Measurements from ENCODE around the gene TSEN34.
"Not testable (repeated sequence)": the region's sequence is repeated elsewhere in the genome, so short reads cannot be mapped to it uniquely, and the experiment has no call there.

Gene TSEN34

GRCh38 chr19:54206030-54206830 lies 15.1 kb downstream of the TSEN34 start:
- no peak for TF ChIP-seq CTCF (IDR thresholded peaks at IDR 0.05; ENCODE audit: control extremely low read depth, extremely low read depth, low read depth, missing control alignments)
- ChIA-PET POLR2A (interaction anchor here (2.1 to 5.7 kb wide), 3 partner anchors 11 to 17 kb away, joined by 4 to 30 read pairs (median 14); partner anchors contain the start of genes MBOAT7 and TSEN34), CTCF (interaction anchor here (1.6 to 4.0 kb wide), 3 partner anchors 17 to 60 kb away, joined by 5 to 22 read pairs (median 8); partner anchors contain the start of genes LENG1, MBOAT7 and TSEN34)
- DNase-seq (ENCODE audit: extremely low spot score) = no peak

- no peak for DNase-seq (ENCODE audit: extremely low spot score)
- no peak for TF ChIP-seq CTCF (IDR thresholded peaks at IDR 0.05; ENCODE audit: control extremely low read depth, extremely low read depth, low read depth, missing control alignments)
- ChIA-PET POLR2A (interaction anchor here (2.7 to 5.7 kb wide), 2 partner anchors 16 to 17 kb away, joined by 14 to 30 read pairs; partner anchors contain the start of genes MBOAT7 and TSEN34), CTCF (interaction anchor here (1.6 to 4.0 kb wide), 3 partner anchors 17 to 59 kb away, joined by 5 to 22 read pairs (median 8); partner anchors contain the start of genes LENG1, MBOAT7 and TSEN34)
Measured at GRCh38 chr19:54206831-54207177, 15.7 kb downstream of the TSEN34 start.

- not testable (repeated sequence) for DNase-seq (ENCODE audit: extremely low spot score)
- ChIA-PET CTCF (interaction anchor here (1.6 to 3.1 kb wide), 2 partner anchors 47 to 59 kb away, joined by 5 to 8 read pairs; partner anchors contain the start of gene LENG1), POLR2A (interaction anchor here (1.6 to 5.7 kb wide), 2 partner anchors 16 to 18 kb away, joined by 11 to 30 read pairs; partner anchors contain the start of genes MBOAT7 and TSEN34)
Measured at GRCh38 chr19:54207193-54207592, 16.1 kb downstream of the TSEN34 start.

GRCh38 chr19:54207676-54207982 lies 16.5 kb downstream of the TSEN34 start:
- TF ChIP-seq CTCF (IDR thresholded peaks at IDR 0.05; ENCODE audit: control extremely low read depth, extremely low read depth, low read depth, missing control alignments) = no peak
- ChIA-PET POLR2A (interaction anchor here (1.6 to 5.7 kb wide), 2 partner anchors 16 to 18 kb away, joined by 11 to 30 read pairs; partner anchors contain the start of genes MBOAT7 and TSEN34), CTCF (interaction anchor here (1.2 to 1.6 kb wide), 3 partner anchors 11 to 48 kb away, joined by 3 to 5 read pairs (median 3); partner anchors contain the start of gene LENG1)
- DNase-seq (ENCODE audit: extremely low spot score) = no peak

GRCh38 chr19:54207983-54208783 lies 17.1 kb downstream of the TSEN34 start:
- TF ChIP-seq CTCF (IDR thresholded peaks at IDR 0.05; ENCODE audit: control extremely low read depth, extremely low read depth, low read depth, missing control alignments) = no peak
- ChIA-PET CTCF (interaction anchor here (1.0 to 1.2 kb wide), 3 partner anchors 11 to 183 kb away, joined by 3 read pairs; no protein-coding TSS in a partner anchor), POLR2A (interaction anchor here (0.7 to 5.7 kb wide), 4 partner anchors 8 to 35 kb away, joined by 4 to 30 read pairs (median 8); partner anchors contain the start of genes MBOAT7, RPS9, TMC4 and TSEN34)
- peak; percentile 66 for DNase-seq (ENCODE audit: extremely low spot score)

GRCh38 chr19:54208784-54209057 lies 17.6 kb downstream of the TSEN34 start:
- no peak for TF ChIP-seq CTCF (IDR thresholded peaks at IDR 0.05; ENCODE audit: control extremely low read depth, extremely low read depth, low read depth, missing control alignments)
- ChIA-PET CTCF (interaction anchor here (1.0 to 1.2 kb wide), 2 partner anchors 12 to 182 kb away, joined by 3 read pairs; no protein-coding TSS in a partner anchor), POLR2A (interaction anchor here (0.7 to 5.7 kb wide), 4 partner anchors 8 to 35 kb away, joined by 4 to 30 read pairs (median 8); partner anchors contain the start of genes MBOAT7, RPS9, TMC4 and TSEN34)
- DNase-seq (ENCODE audit: extremely low spot score) = no peak
